CD8-positive, alpha-beta memory T cell (primary cell): Measurements from ENCODE around the gene SESN1. TPM values are rescaled to one million over a fixed set of nuclear protein-coding genes. Genes with fewer than 3 reads are reported as not detected.
A peak's percentile ranks its signal among the peaks of the same experiment; 100 is the strongest.

Experiments used
- CTCF ChIA-PET: fragments of 350-600 bp; sonication (Branson Sonifier 250); formaldehyde crosslinking; loops from one replicate; lab custom pipeline; 2021; ENCODE audit warnings: antibody characterized with exemption; lab: Charles Lee
- POLR2A ChIA-PET: fragments of 350-600 bp; sonication (Branson Sonifier 250); formaldehyde crosslinking; loops from one replicate; lab custom pipeline; 2021; ENCODE audit warnings: antibody characterized with exemption; lab: Charles Lee
- DNase-seq, 5 donors: peaks; one replicate each; pipeline versions ENCODE4 v3.0.0 to v3.0.0-alpha.2; 2020 to 2022; ENCODE audit warnings: mixed read lengths in 1 of 5
- H3K27ac ChIP-seq: one replicate; pipeline ENCODE4 v1.7.0; 2013; ENCODE audit warnings: low read depth, mild to moderate bottlenecking, low read length, moderate library complexity
- H3K27me3 ChIP-seq: 2 replicates; pipeline ENCODE4 v1.7.0; 2013; ENCODE audit warnings: low read length, mild to moderate bottlenecking; ENCODE audit not compliant: insufficient read depth, poor library complexity, severe bottlenecking
- H3K36me3 ChIP-seq: 2 replicates; pipeline ENCODE4 v1.7.0; 2013; ENCODE audit warnings: mild to moderate bottlenecking, low read length, moderate library complexity; ENCODE audit not compliant: insufficient read depth
- H3K4me1 ChIP-seq: 2 replicates; pipeline ENCODE4 v1.7.0; 2013; ENCODE audit warnings: mild to moderate bottlenecking, low read length, moderate library complexity; ENCODE audit not compliant: insufficient read depth
- H3K4me3 ChIP-seq: 2 replicates; pipeline ENCODE4 v1.7.0; 2013; ENCODE audit warnings: mild to moderate bottlenecking, low read length
- H3K9me3 ChIP-seq: 2 replicates; pipeline ENCODE4 v1.7.0; 2013; ENCODE audit warnings: mild to moderate bottlenecking, low read length
- H3K27ac Mint-ChIP-seq, 8 donors: one replicate each; pipeline ENCODE4 v1.8.0; 2020 to 2021; ENCODE audit warnings: mixed read lengths in 8 of 8, mild to moderate bottlenecking in 6 of 8, inconsistent platforms in 3 of 8, moderate library complexity in 3 of 8
- H3K27me3 Mint-ChIP-seq, 2 donors: one replicate each; pipeline ENCODE4 v1.8.0; 2020 to 2021; ENCODE audit warnings: mixed read lengths in 2 of 2, mild to moderate bottlenecking in 1 of 2, moderate library complexity in 1 of 2
- H3K36me3 Mint-ChIP-seq, 3 donors: one replicate each; pipeline ENCODE4 v1.8.0; 2020 to 2021; ENCODE audit warnings: mixed read lengths in 3 of 3, inconsistent platforms in 1 of 3, mild to moderate bottlenecking in 1 of 3
- H3K4me1 Mint-ChIP-seq, 3 donors: one replicate each; pipeline ENCODE4 v1.8.0; 2020 to 2021; ENCODE audit warnings: mixed read lengths in 3 of 3, inconsistent platforms in 1 of 3, mild to moderate bottlenecking in 1 of 3
- H3K4me3 Mint-ChIP-seq, 7 donors: one replicate each; pipeline ENCODE4 v1.8.0; 2020 to 2021; ENCODE audit warnings: mixed read lengths in 7 of 7, mild to moderate bottlenecking in 6 of 7, moderate library complexity in 4 of 7, inconsistent platforms in 2 of 7
- H3K9me3 Mint-ChIP-seq, 5 donors: one replicate each; pipeline ENCODE4 v1.8.0; 2020 to 2022; ENCODE audit warnings: mixed read lengths in 5 of 5, mild to moderate bottlenecking in 3 of 5, moderate library complexity in 2 of 5, inconsistent platforms in 1 of 5
- polyA plus RNA-seq: library from polyadenylated mRNA; unstranded; fragments of 300-500 nt; fragmentation: Illumina TruSeq; gene quantifications from one replicate; pipeline ENCODE4 v1.2.3, GENCODE V29; 2021
- total RNA-seq, 2 experiments: library from RNA; stranded (reverse); gene quantifications; one replicate each; pipeline ENCODE4 v1.2.3, GENCODE V29; 2021

The SESN1 gene
- total and polyA plus RNA-seq, 3 experiments from 2014 or later = 20.2 to 39.2 (median 22.0) TPM

GRCh38 chr6:109051301-109052017 lies 43.2 kb downstream of the SESN1 start:
- Mint-ChIP-seq H3K27ac (peak overlapping the region in 2 of 8 donors; percentile 34 to 68), H3K36me3 (peaks cover 0 to 4% (median 0%) of the 10 kb centered on the region in 3 donors), H3K9me3 (no peaks in the 10 kb centered on the region), H3K27me3 (no peaks in the 10 kb centered on the region), H3K4me1 (peaks cover 39 to 63% (median 44%) of the 10 kb centered on the region in 3 donors), H3K4me3 (peak overlapping the region in 2 of 7 donors; percentile 12 to 16)
- ChIA-PET POLR2A (interaction anchor here (1.6 kb wide), 1 partner anchor 42 kb away, joined by 5 read pairs; no protein-coding TSS in a partner anchor), CTCF (no interaction called here)
- Histone ChIP-seq H3K4me1 (peaks cover 21% of the 10 kb centered on the region), H3K36me3 (no peaks in the 10 kb centered on the region), H3K9me3 (no peaks in the 10 kb centered on the region), H3K27me3 (no peaks in the 10 kb centered on the region), H3K27ac (no peak overlapping the region), H3K4me3 (no peak overlapping the region)
- no peak for DNase-seq

- H3K4me3 Mint-ChIP-seq = no peak overlapping the region
- peak overlapping the region in 2 of 8 donors; percentile 43 to 47 for H3K27ac Mint-ChIP-seq
- CTCF ChIA-PET = interaction anchor here (1.4 kb wide), 1 partner anchor 23 kb away, joined by 4 read pairs; no protein-coding TSS in a partner anchor
- Histone ChIP-seq H3K27me3 (no peaks in the 10 kb centered on the region), H3K9me3 (no peaks in the 10 kb centered on the region), H3K36me3 (no peaks in the 10 kb centered on the region), H3K27ac (no peak overlapping the region), H3K4me1 (peaks cover 21% of the 10 kb centered on the region), H3K4me3 (no peak overlapping the region)
- H3K27me3 Mint-ChIP-seq = no peaks in the 10 kb centered on the region
- peaks cover 40 to 59% (median 44%) of the 10 kb centered on the region in 3 donors for H3K4me1 Mint-ChIP-seq
- peaks cover 0 to 4% (median 0%) of the 10 kb centered on the region in 3 donors for H3K36me3 Mint-ChIP-seq
- POLR2A ChIA-PET = interaction anchor here (1.6 kb wide), 1 partner anchor 41 kb away, joined by 5 read pairs; no protein-coding TSS in a partner anchor
- no peaks in the 10 kb centered on the region for H3K9me3 Mint-ChIP-seq
- no peak for DNase-seq
Measured at GRCh38 chr6:109050447-109051102, 44.1 kb downstream of the SESN1 start.

- Histone ChIP-seq H3K27ac (no peak overlapping the region), H3K9me3 (no peaks in the 10 kb centered on the region), H3K4me3 (no peak overlapping the region), H3K27me3 (no peaks in the 10 kb centered on the region), H3K4me1 (peaks cover 21% of the 10 kb centered on the region), H3K36me3 (no peaks in the 10 kb centered on the region)
- Mint-ChIP-seq H3K9me3 (no peaks in the 10 kb centered on the region), H3K27ac (no peak overlapping the region), H3K27me3 (no peaks in the 10 kb centered on the region), H3K4me1 (peaks cover 46 to 65% (median 48%) of the 10 kb centered on the region in 3 donors), H3K4me3 (no peak overlapping the region), H3K36me3 (peaks cover 0 to 4% (median 2%) of the 10 kb centered on the region in 3 donors)
- POLR2A ChIA-PET = no interaction called here
- DNase-seq = no peak
- CTCF ChIA-PET = interaction anchor here (0.7 to 1.4 kb wide), 2 partner anchors 22 to 23 kb away, joined by 4 read pairs; no protein-coding TSS in a partner anchor
Measured at GRCh38 chr6:109050012-109050411, 44.6 kb downstream of the SESN1 start.

- Histone ChIP-seq H3K27ac (no peak overlapping the region), H3K36me3 (no peaks in the 10 kb centered on the region), H3K9me3 (no peaks in the 10 kb centered on the region), H3K27me3 (no peaks in the 10 kb centered on the region), H3K4me3 (no peak overlapping the region), H3K4me1 (peaks cover 21% of the 10 kb centered on the region)
- Mint-ChIP-seq H3K4me1 (peaks cover 48 to 67% (median 49%) of the 10 kb centered on the region in 3 donors), H3K36me3 (peaks cover 0 to 4% (median 2%) of the 10 kb centered on the region in 3 donors), H3K27me3 (no peaks in the 10 kb centered on the region), H3K9me3 (no peaks in the 10 kb centered on the region), H3K4me3 (peak overlapping the region in 2 of 7 donors; percentile 2 to 29), H3K27ac (peak overlapping the region in 7 of 8 donors; percentile 78 to 92 (median 84))
- CTCF ChIA-PET = interaction anchor here (1.0 to 1.2 kb wide), 2 partner anchors 9 to 105 kb away, joined by 3 read pairs; no protein-coding TSS in a partner anchor
- POLR2A ChIA-PET = interaction anchor here (0.6 to 1.5 kb wide), 4 partner anchors 11 to 45 kb away, joined by 3 to 7 read pairs (median 4); no protein-coding TSS in a partner anchor
- no peak for DNase-seq
Measured at GRCh38 chr6:109048670-109049415, 45.8 kb downstream of the SESN1 start.

- DNase-seq = no peak
- Histone ChIP-seq H3K4me3 (no peak overlapping the region), H3K4me1 (peaks cover 21% of the 10 kb centered on the region), H3K9me3 (no peaks in the 10 kb centered on the region), H3K27me3 (no peaks in the 10 kb centered on the region), H3K27ac (no peak overlapping the region), H3K36me3 (no peaks in the 10 kb centered on the region)
- peak overlapping the region; percentile 14 to 92 (median 83) for H3K27ac Mint-ChIP-seq
- H3K4me3 Mint-ChIP-seq = peak overlapping the region in 3 of 7 donors; percentile 2 to 74 (median 24)
- peaks cover 46 to 61% (median 48%) of the 10 kb centered on the region in 3 donors for H3K4me1 Mint-ChIP-seq
- H3K9me3 Mint-ChIP-seq = no peaks in the 10 kb centered on the region
- no peaks in the 10 kb centered on the region for H3K27me3 Mint-ChIP-seq
- ChIA-PET POLR2A (interaction anchor here (0.6 to 1.5 kb wide), 2 partner anchors 11 to 12 kb away, joined by 3 to 7 read pairs; no protein-coding TSS in a partner anchor), CTCF (interaction anchor here (1.0 to 1.2 kb wide), 2 partner anchors 8 to 104 kb away, joined by 3 read pairs; no protein-coding TSS in a partner anchor)
- peaks cover 1 to 11% (median 2%) of the 10 kb centered on the region in 3 donors for H3K36me3 Mint-ChIP-seq
Measured at GRCh38 chr6:109048176-109048575, 46.5 kb downstream of the SESN1 start.

GRCh38 chr6:109045493-109045892 lies 49.2 kb downstream of the SESN1 start:
- Mint-ChIP-seq H3K27ac (peak overlapping the region in 7 of 8 donors; percentile 12 to 82 (median 44)), H3K9me3 (no peaks in the 10 kb centered on the region), H3K4me1 (peaks cover 27 to 46% (median 30%) of the 10 kb centered on the region in 3 donors), H3K36me3 (peaks cover 1 to 11% (median 2%) of the 10 kb centered on the region in 3 donors), H3K4me3 (no peak overlapping the region), H3K27me3 (peaks cover 0 to 3% of the 10 kb centered on the region in 2 donors)
- Histone ChIP-seq H3K27ac (no peak overlapping the region), H3K4me3 (no peak overlapping the region), H3K9me3 (no peaks in the 10 kb centered on the region), H3K36me3 (no peaks in the 10 kb centered on the region), H3K4me1 (peaks cover 9% of the 10 kb centered on the region), H3K27me3 (no peaks in the 10 kb centered on the region)
- ChIA-PET POLR2A (no interaction called here), CTCF (interaction anchor here (1.3 kb wide), 1 partner anchor 14 kb away, joined by 4 read pairs; no protein-coding TSS in a partner anchor)
- no peak for DNase-seq

- H3K27me3 Mint-ChIP-seq = peaks cover 0 to 3% of the 10 kb centered on the region in 2 donors
- Histone ChIP-seq H3K27ac (no peak overlapping the region), H3K4me1 (peaks cover 36% of the 10 kb centered on the region), H3K4me3 (no peak overlapping the region), H3K36me3 (no peaks in the 10 kb centered on the region), H3K27me3 (no peaks in the 10 kb centered on the region), H3K9me3 (no peaks in the 10 kb centered on the region)
- peaks cover 0 to 1% (median 0%) of the 10 kb centered on the region in 5 donors for H3K9me3 Mint-ChIP-seq
- H3K27ac Mint-ChIP-seq = peak overlapping the region in 3 of 8 donors; percentile 3 to 80 (median 9)
- CTCF ChIA-PET = interaction anchor here (1.2 kb wide), 1 partner anchor 9 kb away, joined by 3 read pairs; no protein-coding TSS in a partner anchor
- DNase-seq = no peak
- H3K4me1 Mint-ChIP-seq = peaks cover 41 to 67% (median 50%) of the 10 kb centered on the region in 3 donors
- H3K36me3 Mint-ChIP-seq = peaks cover 0 to 12% (median 1%) of the 10 kb centered on the region in 3 donors
- POLR2A ChIA-PET = no interaction called here
- H3K4me3 Mint-ChIP-seq = no peak overlapping the region
Measured at GRCh38 chr6:109039795-109040194, 54.9 kb downstream of the SESN1 start.
